GM12872 (cell line): ENCODE measurements around the gene SHB.

ENCODE experiments used
- CTCF ChIP-seq: IDR thresholded peaks from 3 replicates; pipeline ENCODE4 v1.5.1; 2011; ENCODE audit warnings: low read depth, mild to moderate bottlenecking, low read length, moderate library complexity; ENCODE audit not compliant: insufficient read depth

Gene SHB

GRCh38 chr9:37964740-37965081 lies 104.3 kb downstream of the SHB start:
- no peak for TF ChIP-seq CTCF

GRCh38 chr9:37963936-37964739 lies 104.9 kb downstream of the SHB start:
- TF ChIP-seq CTCF = no peak

- TF ChIP-seq CTCF = no peak
These were observed 107.7 kb downstream of the SHB start for GRCh38 chr9:37961351-37961750.

DNA sequence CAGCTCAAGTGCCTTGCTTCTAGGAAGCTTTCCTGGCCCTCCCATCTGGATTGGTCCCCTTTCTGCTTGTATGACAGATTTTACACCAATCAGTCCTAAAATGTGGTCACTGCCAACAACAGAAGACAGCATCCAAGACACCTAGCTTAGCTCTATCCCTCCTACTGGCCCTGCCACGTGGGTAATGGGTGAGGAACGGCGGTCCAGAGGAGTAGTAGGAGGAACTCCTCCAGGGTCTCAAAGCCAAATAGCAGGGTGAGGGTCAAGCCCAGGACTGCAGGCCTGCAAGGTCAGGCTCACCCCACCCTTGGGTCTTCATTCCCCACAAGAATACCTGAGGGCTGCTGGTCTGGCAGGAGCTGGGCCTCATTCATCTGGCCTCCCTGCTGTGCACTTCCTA lies 108.4 kb downstream of the SHB start:
- TF ChIP-seq CTCF = no peak

DNA sequence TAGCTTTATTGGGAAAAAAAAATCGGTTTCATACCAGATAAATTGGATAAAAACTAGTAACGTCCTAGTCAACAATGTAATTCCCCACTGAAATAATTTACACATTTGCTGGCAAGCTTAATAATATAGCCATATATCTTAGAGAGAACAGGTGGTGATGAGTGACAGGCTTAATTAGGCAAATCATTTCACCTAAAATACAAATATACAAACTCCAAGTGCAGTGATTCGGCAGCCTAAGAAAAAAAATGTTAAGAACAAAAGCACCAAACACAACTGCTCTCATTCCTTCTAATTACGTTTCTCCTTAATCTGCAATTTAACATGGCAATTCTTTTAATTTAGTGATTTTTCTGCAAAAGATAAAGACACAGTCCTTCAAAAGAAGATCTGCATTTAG lies 109.1 kb downstream of the SHB start:
- no peak for TF ChIP-seq CTCF

DNA sequence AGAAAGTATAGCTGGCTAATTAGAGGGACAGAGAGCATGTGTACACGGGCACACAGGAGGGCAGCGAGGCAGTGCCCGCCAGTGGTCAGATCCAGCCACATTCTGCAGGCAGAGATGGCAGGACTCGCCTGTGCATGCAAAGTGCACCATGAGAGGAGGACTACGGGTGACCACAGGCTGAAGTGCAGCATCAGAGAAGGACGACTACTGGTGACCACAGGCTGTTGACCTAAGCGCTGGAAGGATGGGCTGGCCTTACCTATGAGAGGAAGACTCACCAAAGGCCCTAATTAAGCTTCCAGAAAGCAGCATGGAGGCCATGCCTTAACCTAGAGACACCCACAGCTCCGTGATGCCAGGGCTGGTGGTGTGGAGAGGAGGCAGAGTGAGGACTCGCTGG lies 110.9 kb downstream of the SHB start:
- no peak for TF ChIP-seq CTCF

DNA sequence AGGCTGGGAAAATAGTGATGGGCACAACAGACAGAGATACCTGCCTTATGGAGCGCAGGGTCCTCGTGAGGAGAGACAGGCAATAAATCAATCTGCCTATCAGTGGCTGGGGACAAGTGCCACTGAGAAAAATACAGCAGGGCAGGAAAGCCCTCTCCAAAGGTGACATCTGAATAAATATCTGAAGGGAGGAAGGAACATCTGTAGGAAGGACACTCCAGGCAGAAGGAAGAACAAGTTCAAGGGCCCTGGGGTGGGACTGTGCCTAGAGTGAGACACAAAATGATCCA lies 111.4 kb downstream of the SHB start:
- TF ChIP-seq CTCF = no peak
